ENCODE data around the gene PALD1.

The PALD1 gene

DNA sequence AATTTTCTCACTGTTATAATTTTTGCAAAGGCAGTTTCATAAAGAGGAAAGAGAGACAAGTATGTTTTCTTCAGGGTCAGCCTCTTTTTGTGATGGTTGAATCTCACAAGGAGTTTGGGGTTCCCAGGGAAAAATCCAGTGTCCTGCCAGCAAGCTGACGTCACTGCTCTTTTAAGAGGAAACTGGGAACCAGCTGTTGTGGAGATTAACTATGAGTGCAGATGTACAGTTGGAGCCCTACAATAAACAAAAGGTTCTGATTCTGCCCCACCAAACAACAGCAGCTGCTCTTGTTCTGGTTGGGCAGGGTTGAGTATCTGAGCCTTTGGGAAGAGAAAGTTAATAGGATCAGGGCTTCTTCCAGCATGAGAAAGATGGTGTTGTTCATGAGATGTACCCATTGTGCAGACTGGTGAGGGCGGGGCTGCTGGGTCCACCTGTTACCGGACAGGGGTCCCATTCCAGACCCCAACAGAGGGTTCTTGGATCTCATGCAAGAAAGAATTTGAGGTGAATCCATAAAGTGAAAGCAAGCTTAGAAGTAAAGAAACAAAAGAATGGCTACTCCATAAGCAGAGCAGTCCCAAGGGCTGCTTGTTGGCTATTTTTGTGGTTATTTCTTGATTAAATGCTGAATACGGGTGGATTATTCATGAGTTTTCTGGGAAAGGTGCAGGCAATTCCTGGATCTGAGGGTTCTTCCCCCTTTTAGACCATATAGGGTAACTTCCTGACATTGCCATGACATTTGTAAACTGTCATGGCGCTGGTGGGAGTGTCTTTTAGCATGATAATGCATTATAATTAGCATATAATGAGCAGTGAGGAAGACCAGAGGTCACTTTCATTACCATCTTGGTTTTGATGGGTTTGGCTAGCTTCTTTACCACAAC, 111.4 kb downstream of the PALD1 start:
- no peak for DNase-seq (ENCODE audit: low read depth in 3 of 3)

DNA sequence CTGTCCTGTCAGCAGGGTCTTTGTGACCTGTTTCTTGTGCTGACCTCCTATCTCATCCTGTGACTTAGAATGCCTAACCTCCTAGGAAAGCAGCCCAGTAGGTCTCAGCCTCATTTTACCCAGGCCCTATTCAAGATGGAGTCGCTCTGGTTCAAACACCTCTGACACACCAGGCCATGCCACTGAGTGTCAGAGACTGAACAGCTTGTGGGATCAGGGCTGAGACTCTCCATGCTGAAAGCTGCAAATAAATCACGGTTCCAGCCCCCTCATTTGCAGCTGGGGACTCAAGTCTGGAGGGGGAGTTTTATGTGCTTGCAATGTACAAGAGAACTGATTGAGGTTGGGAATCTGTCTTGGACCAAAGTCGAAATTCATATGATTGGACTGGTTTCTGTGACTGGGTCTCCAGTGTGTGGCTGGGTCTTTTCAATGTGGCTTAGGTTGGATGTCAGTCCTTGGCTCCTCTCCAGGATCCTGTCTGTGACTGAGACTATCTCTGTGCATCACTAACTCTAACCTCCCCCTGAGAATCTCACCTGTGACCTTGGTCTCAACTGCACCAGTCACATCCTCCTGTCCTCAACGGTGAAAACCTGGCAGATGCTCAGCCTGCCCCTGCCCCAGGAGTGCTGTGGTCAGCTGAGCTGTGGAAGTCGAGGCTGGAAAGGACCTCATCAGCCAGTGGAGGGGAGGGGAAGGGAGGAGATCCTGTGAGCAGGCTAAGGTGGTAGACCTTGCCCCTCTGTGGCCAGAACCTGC, 112.3 kb downstream of the PALD1 start:
- no peak for DNase-seq (ENCODE audit: low read depth in 3 of 3)

DNA sequence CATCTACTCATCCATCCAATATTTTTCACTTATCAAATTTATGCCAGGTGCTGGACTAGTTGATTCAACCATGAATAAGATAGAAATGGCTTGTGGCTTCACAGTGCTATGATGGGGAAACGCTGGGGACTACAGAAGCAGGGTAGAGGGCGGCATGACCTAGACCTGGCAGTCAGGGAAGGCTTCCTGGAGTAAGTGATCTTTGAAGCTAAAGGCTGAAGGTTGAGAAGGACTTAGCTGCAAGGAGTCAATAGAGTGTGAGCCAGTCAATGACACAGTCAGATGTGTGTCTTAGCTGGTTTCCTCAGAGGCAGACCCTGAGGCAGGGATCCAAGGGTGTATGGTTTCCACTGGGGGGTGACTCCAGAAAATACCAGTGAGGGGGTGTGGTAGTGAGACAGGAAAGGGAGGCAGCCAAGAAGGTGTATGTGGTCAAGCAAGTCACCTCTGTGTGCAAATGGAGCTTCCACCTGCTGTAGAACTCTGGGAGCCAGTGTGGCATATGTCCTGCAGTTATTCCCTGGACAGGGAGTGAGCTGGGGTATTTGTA, 113.7 kb downstream of the PALD1 start:
- DNase-seq (ENCODE audit: low read depth in 3 of 3) = no peak

DNA sequence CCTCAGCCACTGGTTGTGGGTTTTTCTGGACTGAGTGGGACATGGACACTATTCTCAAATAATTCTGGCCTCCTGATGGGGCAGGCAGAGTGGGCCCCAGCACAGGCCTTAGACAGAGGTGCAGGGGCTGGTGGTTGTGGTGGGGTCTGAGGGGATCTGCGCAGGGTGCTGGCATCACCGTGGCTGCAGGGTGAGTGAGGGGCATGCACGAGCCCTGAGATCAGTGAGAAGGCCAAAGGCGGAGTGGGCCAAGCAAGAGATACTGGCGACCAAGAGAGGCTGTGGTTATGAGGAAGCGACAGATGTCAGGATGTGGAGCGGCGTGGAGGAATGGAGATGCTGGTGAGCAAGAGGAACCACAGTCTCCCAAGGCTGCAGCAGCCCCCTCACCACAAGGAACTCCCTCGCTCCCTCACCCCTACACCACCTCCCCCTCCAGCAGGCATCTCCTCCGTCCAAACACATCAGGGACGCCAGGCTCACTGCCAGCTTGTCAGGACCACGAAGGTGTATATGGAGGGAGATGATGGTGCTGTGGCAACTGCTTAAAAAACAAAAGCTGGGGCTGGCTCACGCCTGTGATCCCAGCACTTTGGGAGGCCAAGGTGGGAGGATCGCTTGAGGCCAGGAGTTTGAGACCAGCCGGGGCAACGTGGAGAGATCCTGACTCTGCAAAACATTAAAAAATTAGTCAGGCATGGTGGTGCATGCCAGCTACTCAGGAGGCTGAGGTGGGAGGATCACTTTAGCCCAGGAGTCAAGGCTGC, 114.4 kb downstream of the PALD1 start:
- no peak for DNase-seq (ENCODE audit: low read depth in 3 of 3)

DNA sequence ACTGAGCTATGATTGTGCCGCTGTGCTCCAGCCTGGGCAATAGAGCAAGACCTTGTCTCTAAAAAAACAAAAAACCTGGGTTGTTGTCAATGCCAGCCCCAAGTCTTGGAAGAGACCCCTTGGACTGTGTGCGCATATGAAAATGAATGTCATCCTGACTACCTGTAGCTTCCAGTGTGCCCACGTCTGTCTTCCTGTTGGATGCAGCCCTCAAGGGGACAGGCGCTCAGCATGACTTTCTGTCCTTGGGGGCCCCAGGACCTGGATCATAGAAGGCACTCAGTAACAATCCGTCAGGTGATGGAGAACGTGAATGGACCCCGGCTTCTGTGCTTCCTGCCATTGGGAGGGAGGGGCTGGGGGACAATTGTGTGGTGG, 114.9 kb downstream of the PALD1 start:
- no peak for DNase-seq (ENCODE audit: low read depth in 3 of 3)

DNA sequence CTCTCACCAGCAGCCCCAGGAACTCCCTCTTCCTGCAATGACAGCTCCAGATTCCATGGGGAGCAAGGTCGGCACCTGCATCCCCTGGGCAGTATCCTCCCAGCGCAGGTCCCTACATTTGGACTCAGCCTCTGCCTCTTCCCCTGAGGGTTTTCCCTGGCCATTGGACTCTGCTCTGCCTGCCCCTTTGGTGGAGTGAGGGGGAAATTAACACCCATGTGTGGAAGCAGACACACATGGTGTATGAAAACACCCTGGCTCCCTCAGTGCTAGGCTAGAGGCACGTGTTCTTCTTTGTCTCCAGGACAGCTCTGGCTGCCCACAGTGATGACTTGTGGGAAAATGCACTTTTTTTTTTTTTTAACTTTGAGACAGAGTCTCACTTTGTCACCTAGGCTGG, 115.6 kb downstream of the PALD1 start:
- no peak for DNase-seq (ENCODE audit: low read depth in 3 of 3)

DNA sequence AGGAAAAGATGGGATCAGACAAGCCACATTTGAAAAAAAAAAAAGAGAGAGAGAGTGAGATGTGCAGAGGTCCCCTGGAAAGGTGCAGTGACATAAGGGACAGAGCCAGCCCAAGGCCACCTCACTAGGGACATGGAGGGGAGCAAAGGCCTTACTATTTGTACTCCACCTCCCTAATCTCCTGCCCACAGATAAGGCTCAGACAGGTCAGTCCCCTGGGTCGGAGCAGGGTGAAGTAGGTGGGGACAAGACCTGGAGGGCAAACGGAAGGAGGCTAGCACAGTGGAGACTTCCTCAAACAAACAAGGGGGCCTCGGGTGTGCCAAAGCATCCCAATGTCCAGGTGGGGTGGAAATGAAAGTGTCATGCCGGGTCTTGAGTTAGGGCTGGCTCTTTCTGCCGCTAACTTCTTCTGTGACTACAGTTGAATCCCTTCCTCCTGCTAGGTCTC, 117.0 kb downstream of the PALD1 start:
- DNase-seq (ENCODE audit: low read depth in 3 of 3) = no peak

DNA sequence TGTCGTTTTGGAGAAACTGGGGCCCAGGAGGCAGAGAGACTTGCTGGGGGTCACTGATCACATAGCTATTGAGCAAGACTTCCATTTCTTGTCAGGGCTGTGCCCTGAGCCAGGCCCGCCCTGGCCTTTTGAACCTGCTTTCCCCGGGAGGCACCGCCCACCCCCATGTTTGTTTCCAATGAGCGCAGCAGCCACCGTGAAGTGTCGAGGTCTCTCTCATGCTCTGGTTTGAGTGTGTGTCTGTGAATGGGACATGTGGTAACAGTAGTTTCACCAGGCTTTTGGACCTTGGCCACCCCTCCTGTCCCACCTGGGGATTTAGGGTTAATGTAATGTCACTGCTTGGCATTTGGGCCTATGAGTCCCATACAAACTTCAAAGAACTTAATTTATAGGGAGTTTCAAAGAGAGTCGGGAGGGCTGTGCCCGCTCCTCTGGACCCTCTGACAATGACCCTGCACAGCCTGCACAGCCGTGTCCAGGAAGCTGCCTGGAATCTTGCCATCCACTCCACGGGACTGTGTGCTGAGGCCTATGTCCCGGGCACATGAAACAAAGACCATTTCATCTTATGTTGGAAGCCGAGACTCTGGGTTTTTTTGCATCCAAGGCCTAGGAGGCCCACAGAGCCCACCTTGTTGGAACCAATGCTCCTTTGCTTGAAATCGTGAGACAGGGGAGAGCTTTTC, 117.7 kb downstream of the PALD1 start:
- DNase-seq (ENCODE audit: low read depth in 3 of 3) = no peak

DNA sequence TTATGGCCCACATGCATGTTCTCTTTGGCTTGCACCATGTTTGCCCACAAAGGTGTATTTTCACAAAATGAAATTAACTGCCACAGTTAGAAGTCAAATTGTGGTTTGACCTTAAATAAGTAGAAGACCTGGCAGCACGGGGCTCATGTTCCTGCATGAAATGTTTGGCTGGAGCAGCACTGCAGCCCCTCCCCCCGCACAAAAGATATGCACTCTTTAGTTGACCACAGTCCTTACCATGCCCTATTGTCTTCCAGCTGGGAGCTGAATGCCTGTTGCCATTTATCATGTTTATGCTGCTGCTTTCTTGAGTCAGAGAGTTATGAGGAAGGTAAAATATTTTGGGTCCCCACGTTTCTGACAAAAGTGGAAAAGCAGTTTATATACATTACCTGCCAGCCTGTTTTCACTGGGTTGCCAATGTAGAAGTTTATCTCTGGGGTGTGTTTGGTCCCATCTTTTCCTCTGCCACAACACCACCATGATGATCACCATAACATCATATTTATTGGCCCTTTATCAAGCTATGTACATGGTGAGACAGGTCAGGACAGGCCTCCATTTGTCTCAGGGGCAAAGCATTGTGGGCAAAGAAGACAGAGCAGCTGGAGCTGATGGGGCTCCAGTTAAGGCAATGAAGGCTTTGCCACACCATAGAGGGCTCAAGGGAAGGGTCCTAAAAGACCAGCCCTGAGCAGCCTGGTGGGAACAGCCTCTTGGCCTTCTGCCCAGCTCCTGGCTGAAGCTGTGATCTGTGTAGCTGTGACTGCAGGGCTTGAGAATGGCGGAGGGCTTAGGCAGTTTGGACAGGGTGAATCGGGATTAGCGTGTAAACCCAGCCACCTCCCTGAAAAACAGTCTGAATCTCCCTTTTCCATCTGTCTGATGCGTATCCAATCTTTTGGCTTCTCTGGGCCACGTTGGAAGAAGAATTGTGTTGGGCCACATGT, 118.6 kb downstream of the PALD1 start:
- no peak for DNase-seq (ENCODE audit: low read depth in 3 of 3)

DNA sequence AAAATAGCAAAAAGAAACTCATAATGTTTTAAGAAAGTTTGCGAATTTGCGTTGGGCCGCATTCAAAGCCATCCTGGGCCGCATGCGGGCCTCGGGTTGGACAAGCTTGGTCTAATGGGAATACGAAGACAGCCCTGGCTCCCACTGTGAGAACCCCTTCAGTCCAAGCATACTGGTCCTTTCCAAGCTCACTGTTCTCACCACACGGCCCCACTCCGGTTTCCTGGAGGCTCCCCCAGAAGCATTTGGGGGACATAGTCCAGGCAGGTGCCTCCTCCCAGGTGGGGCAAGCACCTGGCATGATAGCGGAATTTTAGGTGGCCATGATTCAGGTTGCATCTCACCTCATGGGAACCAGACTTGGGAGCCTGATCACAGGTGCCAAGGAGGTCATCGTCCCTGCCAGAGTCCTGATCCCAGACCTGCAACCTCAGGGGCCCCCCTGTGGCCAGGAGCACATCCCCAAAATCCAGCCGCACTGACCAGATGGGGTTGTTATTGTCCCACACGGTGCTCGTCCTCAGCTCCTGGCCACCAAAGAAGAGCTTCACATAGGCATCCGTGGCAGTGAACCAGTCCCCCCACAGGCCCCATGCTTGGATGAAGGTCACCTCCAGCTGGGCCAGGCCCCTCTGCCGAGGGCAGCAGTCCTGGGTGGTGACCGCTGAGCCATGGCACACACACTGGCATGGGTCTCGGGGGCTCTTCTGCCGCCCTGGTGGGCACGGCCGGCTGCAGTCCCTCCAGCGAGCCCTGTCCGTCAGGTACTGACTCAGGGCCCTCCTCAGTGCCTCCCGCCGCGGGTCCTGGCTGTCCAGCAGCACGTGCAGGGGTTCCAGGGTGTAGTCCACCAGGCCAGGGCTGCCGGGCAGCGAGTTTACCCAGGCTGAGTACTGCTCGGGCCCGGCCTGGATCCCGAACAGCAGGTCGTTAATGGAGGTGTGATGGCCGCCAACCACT, 119.6 kb downstream of the PALD1 start:
- no peak for DNase-seq (ENCODE audit: low read depth in 3 of 3)

DNA sequence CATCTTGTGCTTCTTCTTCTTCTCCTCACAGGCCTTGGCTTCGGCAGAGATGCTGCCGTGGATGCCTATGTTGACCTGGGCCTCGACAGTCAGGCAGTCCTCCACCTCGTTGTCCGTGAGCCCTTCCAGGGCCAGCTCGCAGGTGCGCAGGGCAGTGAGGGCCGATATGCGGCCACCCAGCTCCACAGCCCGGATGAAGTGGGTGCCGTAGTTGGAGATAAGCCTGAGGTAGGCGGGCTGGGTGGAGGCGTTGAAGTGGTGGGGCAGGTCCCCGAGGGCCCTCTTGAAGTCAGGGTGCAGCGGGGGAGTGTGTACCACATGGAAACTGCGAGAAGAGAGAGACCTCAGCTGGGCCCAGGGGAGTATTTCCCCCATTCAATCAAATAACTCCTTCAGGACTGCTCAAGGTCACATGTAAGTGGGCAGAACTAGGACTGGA, 120.3 kb downstream of the PALD1 start:
- no peak for DNase-seq (ENCODE audit: low read depth in 3 of 3)

DNA sequence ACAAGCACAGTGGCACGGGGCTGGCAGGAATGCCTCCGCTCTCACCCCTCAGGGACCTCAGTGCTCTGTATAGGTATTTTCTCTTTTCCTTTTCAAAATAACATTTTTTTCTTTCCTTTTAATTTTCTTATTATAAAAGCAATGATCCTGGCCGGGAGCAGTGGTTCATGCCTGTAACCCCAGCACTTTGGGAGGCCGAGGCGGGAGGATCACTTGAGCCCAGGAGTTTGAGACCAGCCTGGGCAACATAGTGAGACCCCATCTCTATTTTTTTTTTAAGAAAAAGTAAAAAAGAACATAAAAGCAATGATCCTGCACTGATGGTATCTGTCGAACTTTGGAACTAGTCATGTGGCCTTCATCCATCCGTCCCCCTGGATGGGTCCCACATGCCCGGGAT, 120.8 kb downstream of the PALD1 start:
- no peak for DNase-seq (ENCODE audit: low read depth in 3 of 3)

DNA sequence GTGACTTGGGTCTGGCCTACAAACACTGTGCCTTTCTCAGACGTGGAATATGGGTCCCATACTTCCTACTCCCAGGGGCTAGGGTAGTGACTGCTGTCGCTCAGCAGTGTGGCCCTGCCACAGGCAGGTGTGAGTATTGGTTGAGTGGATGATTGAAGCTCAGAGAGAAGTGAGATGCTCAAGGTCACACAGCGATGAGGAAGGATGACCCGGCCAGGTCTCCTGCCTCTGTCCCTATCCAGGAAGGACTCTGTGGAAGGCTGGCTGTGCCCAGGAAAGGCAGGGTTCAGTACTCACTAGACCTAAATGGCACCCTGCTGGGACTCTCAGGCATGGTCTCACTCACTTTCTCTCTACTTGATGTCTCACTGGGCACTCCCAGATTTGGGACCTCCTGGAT, 121.2 kb downstream of the PALD1 start:
- no peak for DNase-seq (ENCODE audit: low read depth in 3 of 3)

DNA sequence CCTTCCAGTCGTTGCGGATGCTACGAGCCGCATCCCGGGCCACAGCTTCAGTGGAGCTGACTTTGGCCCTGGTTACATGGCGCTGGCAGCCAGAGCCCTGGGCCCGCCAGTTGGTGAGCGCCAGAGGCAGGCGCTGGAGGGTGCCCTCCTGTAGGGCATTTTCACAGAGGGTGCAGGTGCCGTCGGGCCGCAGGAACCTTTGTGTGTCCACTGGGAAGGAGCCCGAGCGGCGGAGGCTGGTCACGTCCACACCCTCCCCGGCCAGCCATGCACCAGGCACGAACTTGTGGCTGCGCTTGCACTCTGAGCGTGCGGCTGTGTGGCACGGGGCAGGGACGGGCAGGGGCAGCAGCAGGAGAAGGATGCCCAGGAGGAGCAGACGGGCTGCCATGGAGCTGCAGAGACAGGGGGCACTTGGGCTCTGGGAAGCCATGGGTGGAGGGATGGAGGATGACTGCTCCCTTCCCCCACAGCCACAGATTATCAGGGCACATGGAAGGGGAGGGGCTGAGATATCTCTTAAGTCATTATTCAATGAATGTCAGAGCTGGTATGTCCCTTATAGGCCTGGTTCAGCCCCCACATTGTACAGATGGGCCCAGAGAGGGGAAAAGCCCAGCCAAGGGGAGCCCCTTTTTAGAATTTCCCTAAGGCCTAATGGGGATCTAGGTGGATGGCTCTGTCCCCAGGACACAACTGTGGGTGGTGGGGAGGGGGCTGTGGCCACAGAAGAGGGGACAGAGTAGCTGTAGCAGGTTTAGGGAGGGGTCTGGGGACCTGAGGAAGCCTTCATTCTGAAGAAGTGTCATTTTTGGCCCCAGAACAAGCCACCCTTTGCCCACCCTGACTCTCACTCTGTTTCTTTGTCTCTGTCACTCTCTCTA, 122.2 kb downstream of the PALD1 start:
- DNase-seq (ENCODE audit: low read depth in 3 of 3) = no peak

DNA sequence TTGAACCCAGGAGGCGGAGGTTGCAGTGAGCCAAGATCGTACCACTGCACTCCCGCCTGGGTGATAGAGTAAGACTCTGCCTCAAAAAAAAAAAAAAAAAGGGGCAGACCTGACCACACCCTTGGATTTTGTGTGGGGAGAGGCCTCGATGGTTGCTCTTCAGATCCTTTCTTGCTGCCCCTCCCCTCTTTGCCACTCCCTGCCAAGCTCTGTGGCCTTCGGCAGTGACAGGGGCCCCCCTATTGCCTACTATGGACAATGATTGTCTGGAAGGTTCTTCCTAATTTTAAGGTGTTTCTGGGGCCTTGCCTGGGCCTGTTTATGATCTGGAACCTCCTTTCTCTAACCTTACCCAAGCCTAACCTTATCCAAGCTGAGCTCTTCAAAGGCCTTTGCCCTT, 123.2 kb downstream of the PALD1 start:
- DNase-seq (ENCODE audit: low read depth in 3 of 3) = no peak

DNA sequence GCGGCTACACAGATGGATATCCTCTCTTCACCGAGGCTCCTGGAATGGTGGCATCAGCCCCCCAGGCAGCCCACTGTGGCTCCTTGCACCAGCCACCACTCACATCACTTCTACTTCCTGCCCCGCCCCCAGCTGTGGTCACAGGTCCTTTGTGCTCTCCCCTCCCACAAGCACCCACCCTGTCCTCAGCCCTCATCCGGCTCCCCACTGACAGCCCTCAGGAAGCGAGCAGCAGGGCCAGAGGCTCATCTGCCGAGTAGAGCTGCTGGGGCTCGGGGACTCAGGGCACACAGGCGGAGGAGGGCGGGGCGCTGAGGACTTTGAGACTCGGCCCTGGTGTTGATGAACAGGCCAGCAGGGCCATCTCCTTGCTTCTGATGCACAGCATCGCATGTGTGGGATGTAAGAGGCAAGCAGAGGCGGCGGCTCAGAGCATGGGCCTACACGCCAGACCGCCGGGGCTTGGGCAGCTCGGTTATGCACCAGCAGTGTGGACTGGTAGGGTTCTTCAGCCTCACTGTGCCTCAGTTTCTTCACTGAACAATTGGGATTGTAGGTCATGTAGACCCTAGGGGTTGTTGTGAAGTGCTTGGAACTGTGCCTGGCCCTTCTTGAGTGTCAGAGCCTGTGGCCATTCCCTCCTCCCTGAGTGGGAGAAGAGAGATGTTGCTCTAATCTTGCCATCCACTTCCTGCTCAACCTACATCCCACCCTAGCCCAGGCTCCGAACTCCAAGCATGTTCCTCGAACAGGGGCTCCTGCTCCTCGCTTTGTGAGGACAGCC, 124.3 kb downstream of the PALD1 start, which contains the start of gene PRF1:
PRF1 (minus strand) TSS at position 77 of the 784 bp plus-strand sequence. CDS start 1,839 bp downstream, outside the sequence.
- DNase-seq (ENCODE audit: low read depth in 3 of 3) = peak; percentile 26 to 68 (median 37)

DNA sequence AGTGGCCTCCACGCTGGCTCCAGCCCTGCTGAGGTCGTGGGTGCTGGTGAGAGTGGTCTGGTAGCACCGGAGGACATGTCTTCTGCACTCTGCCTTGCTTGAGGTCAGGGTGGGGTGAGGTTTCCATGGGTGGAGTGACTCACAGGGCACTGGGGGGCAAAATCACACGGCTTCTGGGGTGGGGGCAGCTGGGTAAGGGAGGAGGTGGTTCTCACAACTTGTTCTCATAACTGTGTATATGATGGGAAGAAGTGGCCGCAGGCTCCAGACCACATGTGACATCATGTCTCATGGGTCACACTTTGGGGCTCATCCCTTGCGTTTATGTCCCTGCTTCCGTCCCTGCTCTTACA, 124.9 kb downstream of the PALD1 start:
- DNase-seq (ENCODE audit: low read depth in 3 of 3) = no peak

Measured in stimulated activated CD4-positive, alpha-beta T cell treated with anti-CD3 and anti-CD28 coated beads, TNF-alpha, amount 100 ng/mL, for 24 hours (primary cell).